ENCODE data around the gene ENKUR. TPM values are rescaled to one million over a fixed set of nuclear protein-coding genes. Genes with fewer than 3 reads are reported as not detected.

ENKUR gene
- total RNA-seq, 3 donors from 2014 or later (not counting 1 experiment from before 2014, with no cell fraction given), result 0.48 to 3.0 (median 0.73) TPM

DNA sequence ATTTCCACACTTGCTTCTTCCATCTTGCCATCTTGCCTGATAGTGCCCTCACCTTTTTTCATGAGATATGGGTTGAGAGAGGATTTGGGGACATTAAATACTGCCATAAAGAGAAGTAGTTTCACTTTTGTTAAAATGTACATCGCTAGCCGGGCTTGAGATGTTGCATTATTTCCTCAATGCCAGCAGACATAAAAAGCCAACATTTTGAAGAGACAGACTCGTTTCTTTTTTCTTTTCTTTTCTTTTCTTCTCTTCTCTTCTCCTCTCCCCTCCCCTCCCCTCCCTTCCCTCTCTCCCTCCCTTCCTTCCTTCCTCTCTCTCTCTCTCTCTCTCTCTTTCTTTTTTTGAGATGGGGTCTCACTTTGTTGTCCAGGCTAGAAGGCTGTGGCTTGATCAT is 17.9 kb downstream of the ENKUR start:
- Mint-ChIP-seq H3K36me3 (peaks cover 14% of the 10 kb centered on the region), H3K4me1 (no peaks in the 10 kb centered on the region), H3K9me3 (no peaks in the 10 kb centered on the region), H3K27me3 (ENCODE audit: low read depth in 2 of 2) (peaks cover 10 to 15% of the 10 kb centered on the region in 2 donors), H3K4me3 (no peak overlapping the region), H3K27ac (no peak overlapping the region)
- intact Hi-C loops (cut with micrococcal nuclease), result no loop called here
- Histone ChIP-seq H3K36me3 (ENCODE audit: control insufficient read depth, insufficient read depth, low read length) (no peaks in the 10 kb centered on the region), H3K4me3 (ENCODE audit: low read length) (no peak overlapping the region), H3K4me1 (ENCODE audit: control insufficient read depth, insufficient read depth, low read length) (no peaks in the 10 kb centered on the region), H3K9me3 (ENCODE audit: control insufficient read depth, insufficient read depth, low read length) (no peaks in the 10 kb centered on the region), H3K27me3 (ENCODE audit: control insufficient read depth, insufficient read depth, low read length) (no peaks in the 10 kb centered on the region), H3K27ac (ENCODE audit: low read length) (no peak overlapping the region)
- WGBS (ENCODE audit: insufficient coverage), result 86% methylated on average over 3 of the region's 3 CpGs
- DNase-seq, result no peak
- TF ChIP-seq, protein P1, sequence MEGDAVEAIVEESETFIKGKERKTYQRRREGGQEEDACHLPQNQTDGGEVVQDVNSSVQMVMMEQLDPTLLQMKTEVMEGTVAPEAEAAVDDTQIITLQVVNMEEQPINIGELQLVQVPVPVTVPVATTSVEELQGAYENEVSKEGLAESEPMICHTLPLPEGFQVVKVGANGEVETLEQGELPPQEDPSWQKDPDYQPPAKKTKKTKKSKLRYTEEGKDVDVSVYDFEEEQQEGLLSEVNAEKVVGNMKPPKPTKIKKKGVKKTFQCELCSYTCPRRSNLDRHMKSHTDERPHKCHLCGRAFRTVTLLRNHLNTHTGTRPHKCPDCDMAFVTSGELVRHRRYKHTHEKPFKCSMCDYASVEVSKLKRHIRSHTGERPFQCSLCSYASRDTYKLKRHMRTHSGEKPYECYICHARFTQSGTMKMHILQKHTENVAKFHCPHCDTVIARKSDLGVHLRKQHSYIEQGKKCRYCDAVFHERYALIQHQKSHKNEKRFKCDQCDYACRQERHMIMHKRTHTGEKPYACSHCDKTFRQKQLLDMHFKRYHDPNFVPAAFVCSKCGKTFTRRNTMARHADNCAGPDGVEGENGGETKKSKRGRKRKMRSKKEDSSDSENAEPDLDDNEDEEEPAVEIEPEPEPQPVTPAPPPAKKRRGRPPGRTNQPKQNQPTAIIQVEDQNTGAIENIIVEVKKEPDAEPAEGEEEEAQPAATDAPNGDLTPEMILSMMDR (IDR thresholded peaks at IDR 0.05), result no peak
- ATAC-seq, result no peak

DNA sequence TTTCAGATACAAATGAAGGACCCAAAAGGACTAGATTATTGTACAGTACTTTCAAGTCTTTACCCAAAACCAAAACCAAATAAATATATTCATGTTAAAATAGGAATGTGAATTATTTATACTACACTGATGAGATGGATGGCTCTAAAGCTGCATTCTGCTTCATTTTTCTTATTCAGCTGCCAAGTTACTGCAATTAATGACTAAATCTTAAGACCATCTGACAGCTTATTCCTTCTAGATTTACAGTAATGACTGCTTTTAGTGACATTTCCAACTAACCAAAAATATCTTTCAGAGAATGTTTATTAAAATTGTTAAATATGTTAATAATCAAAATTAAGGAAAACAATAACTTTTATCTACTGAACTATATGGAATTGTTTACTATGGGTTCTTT is 20.9 kb downstream of the ENKUR start:
- H3K27me3 ChIP-seq (ENCODE audit: control insufficient read depth, insufficient read depth, low read length), result no peaks in the 10 kb centered on the region
- Mint-ChIP-seq H3K27ac (no peak overlapping the region), H3K36me3 (no peaks in the 10 kb centered on the region), H3K27me3 (ENCODE audit: low read depth in 2 of 2) (peaks cover 0 to 3% of the 10 kb centered on the region in 2 donors), H3K4me1 (no peaks in the 10 kb centered on the region), H3K9me3 (no peaks in the 10 kb centered on the region), H3K4me3 (no peak overlapping the region)
- no peak overlapping the region for H3K27ac ChIP-seq (ENCODE audit: low read length)
- H3K9me3 ChIP-seq (ENCODE audit: control insufficient read depth, insufficient read depth, low read length), result no peaks in the 10 kb centered on the region
- no peaks in the 10 kb centered on the region for H3K36me3 ChIP-seq (ENCODE audit: control insufficient read depth, insufficient read depth, low read length)
- ATAC-seq, result no peak
- no peaks in the 10 kb centered on the region for H3K4me1 ChIP-seq (ENCODE audit: control insufficient read depth, insufficient read depth, low read length)
- H3K4me3 ChIP-seq (ENCODE audit: low read length), result no peak overlapping the region
- intact Hi-C loops (cut with micrococcal nuclease), result no loop called here
- no peak for DNase-seq
- TF ChIP-seq, protein P1 (IDR thresholded peaks at IDR 0.05), result no peak

DNA sequence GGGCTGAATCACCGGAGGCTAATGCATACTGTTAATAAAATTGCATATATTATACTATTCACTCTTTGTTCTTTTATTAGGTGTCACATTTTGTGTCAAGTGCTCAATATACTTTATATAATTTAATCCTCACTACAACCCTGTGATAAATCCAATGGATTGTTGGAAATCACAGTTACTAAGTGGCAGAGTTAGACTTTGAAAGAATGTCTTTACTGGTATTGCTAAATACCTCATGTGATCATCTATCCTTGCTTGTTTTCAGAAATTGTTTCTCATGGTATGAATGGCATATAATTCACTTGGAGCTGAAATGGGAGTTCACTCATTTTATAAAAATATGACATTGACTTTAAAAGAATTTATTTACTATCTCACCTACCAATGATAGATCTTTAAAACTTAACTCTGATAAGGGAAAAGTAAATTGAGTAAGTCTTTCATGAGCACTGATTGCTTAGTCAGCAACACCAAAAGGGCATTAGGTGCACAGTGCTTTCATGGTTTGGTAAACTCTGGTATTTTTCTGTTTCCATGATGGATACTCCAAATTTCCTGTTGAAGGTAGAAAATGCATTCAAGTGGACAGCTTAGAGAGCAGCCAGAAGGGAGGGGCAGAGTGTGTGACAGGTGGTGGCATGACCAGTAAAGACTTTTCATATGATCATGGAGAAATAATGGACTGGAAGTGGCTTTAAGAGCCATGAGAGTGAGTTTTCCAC is 22.6 kb downstream of the ENKUR start:
- H3K4me1 ChIP-seq (ENCODE audit: control insufficient read depth, insufficient read depth, low read length), result no peaks in the 10 kb centered on the region
- H3K9me3 ChIP-seq (ENCODE audit: control insufficient read depth, insufficient read depth, low read length), result no peaks in the 10 kb centered on the region
- H3K9me3 Mint-ChIP-seq, result no peaks in the 10 kb centered on the region

More for the DNA sequence above, 22.6 kb downstream of the ENKUR start:
- WGBS (ENCODE audit: insufficient coverage), result no CpG with 5 or more reads among the region's 1 CpG
- Mint-ChIP-seq H3K36me3 (no peaks in the 10 kb centered on the region), H3K27me3 (ENCODE audit: low read depth in 2 of 2) (peaks cover 0 to 3% of the 10 kb centered on the region in 2 donors), H3K27ac (no peak overlapping the region), H3K4me1 (no peaks in the 10 kb centered on the region), H3K4me3 (no peak overlapping the region)
- TF ChIP-seq, protein P1 (IDR thresholded peaks at IDR 0.05), result no peak
- intact Hi-C loops (cut with micrococcal nuclease), result no loop called here
- Histone ChIP-seq H3K4me3 (ENCODE audit: low read length) (no peak overlapping the region), H3K27me3 (ENCODE audit: control insufficient read depth, insufficient read depth, low read length) (no peaks in the 10 kb centered on the region), H3K36me3 (ENCODE audit: control insufficient read depth, insufficient read depth, low read length) (no peaks in the 10 kb centered on the region), H3K27ac (ENCODE audit: low read length) (no peak overlapping the region)
- DNase-seq (no peak), ATAC-seq (no peak)
